Right cardiac atrium (tissue), 5 donors: ENCODE data around the gene GOLT1A. TPM values are rescaled to one million over a fixed set of nuclear protein-coding genes. Genes with fewer than 3 reads are reported as not detected.

ENCODE experiments used
- ATAC-seq, 2 donors: fragments of 200-7000 bp; cut with Tn5 transposase; one replicate each; pipeline versions ENCODE4 v1.8.0 to v1.9.1; 2020; ENCODE audit warnings: moderate library complexity in 2 of 2, mild to moderate bottlenecking in 1 of 2
- DNase-seq, 3 donors: peaks; one replicate each; pipeline ENCODE4 v3.0.0-alpha.2; 2020
- H3K27ac ChIP-seq: one replicate; pipeline ENCODE4 v1.5.1; 2013; ENCODE audit warnings: mild to moderate bottlenecking, low read length, control low read depth, moderate library complexity
- H3K27me3 ChIP-seq: one replicate; pipeline ENCODE4 v1.6.1; 2013; ENCODE audit not compliant: control insufficient read depth, insufficient read depth
- H3K4me1 ChIP-seq: one replicate; pipeline ENCODE4 v1.6.1; 2013; ENCODE audit warnings: low read length; ENCODE audit not compliant: control insufficient read depth, insufficient read depth
- H3K4me3 ChIP-seq: one replicate; pipeline ENCODE4 v1.5.1; 2013; ENCODE audit warnings: low read length, control low read depth
- H3K9me3 ChIP-seq: one replicate; pipeline ENCODE4 v1.6.1; 2013; ENCODE audit warnings: low read length; ENCODE audit not compliant: control insufficient read depth
- WGBS: extraction: QIAGEN DNeasy Blood & Tissue Kit; methylation state at CpG from one replicate; pipeline ENCODE4 v1.1.7; 2013; 5-methylcytosine and 5-hydroxymethylcytosine counted together
- intact Hi-C, 4 donors: fragments of 100-400 bp; cut with DNase I; formaldehyde crosslinking; loops; one replicate each; pipeline versions ENCODE4 v1.11.0 to v1.14.0; 2022 to 2023
- polyA plus RNA-seq: library from polyadenylated mRNA; stranded (reverse); fragments of 200-250 nt; gene quantifications from one replicate; pipeline ENCODE4 v1.2.3, GENCODE V29; 2013
- total RNA-seq, 4 donors: library from RNA; stranded (reverse); fragmentation: NEBNext Ultra II Directional; extraction: Animal tissue kit (Norgen Biotek cat#: 25700); gene quantifications; one replicate each; pipeline ENCODE4 v1.2.1, GENCODE V29; 2021
- donor health status: healthy with polysubstance abuse.
- donor health status: DM: no; HTN: yes; CAD: no.
- donor health status: DM: no; HTN: no; CAD: no.
- donor health status: DM: no; HTN: yes; CAD: no; lungs with severe emphysema.
- donor health status: DM: yes; HTN: yes; CAD: no.

Gene GOLT1A
- total and polyA plus RNA-seq, 5 donors, result not detected

DNA sequence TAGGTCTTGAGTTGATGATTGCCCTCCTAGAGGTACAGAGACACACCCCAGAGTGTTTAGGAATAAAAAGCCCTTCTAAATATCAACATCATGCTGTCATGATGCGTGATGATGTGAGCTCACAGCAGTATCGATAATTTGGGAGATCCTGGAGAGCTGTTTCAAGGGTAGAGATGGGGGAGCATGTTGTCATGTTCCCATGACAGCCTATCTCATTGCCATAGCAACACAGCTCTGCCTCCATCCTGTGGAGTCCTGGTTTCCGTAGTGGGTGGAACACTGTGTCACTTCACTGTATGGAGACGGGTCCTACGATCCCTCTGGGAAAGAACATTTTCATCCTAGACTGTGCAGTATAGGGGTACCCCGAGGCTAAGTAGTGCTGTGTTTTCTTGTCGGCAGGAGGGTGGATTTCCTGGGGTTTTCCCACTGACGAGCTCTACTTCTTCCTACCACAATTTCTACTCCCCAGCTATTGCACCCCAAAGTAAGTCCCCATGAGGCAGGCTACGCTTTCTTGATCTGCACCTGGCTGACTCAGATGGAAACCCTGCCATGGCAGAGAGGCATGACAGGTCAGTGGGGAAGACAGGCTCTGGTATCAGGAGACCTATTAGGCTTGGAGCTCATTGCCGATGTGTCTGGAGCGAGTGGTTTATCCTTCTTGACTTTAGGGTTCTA lies 24.7 kb downstream of the GOLT1A start:
- no peaks in the 10 kb centered on the region for H3K9me3 ChIP-seq
- no peak overlapping the region for H3K27ac ChIP-seq
- WGBS, result 65% methylated on average over 11 of the region's 11 CpGs
- intact Hi-C loops, result no loop called here
- H3K4me3 ChIP-seq, result no peak overlapping the region
- no peaks in the 10 kb centered on the region for H3K27me3 ChIP-seq
- DNase-seq (no peak), ATAC-seq (no peak)
- no peaks in the 10 kb centered on the region for H3K4me1 ChIP-seq

DNA sequence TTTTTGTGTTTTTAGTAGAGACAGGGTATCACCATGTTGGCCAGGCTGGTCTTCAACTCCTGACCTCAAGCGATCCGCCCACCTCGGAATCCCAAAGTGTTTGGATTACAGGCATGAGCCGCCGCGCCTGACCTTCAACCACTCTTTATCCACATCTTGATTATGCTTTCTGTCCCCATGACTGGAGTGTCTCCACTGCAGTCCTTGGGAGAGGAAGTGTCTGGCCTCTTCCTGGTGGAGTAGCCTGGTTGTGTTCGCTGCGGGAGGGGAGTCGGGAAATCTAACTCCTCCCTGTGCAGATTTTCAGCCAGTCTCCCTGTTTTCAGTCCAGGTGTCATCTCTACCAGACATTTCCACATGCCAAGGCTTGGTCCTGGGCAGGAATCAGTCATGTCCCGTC lies 27.2 kb downstream of the GOLT1A start:
- DNase-seq (no peak), ATAC-seq (no peak)
- intact Hi-C loops, result no loop called here
- no peaks in the 10 kb centered on the region for H3K9me3 ChIP-seq
- H3K27me3 ChIP-seq, result no peaks in the 10 kb centered on the region
- no peak overlapping the region for H3K4me3 ChIP-seq
- WGBS, result 59% methylated on average over 10 of the region's 10 CpGs
- H3K27ac ChIP-seq, result no peak overlapping the region
- H3K4me1 ChIP-seq, result no peaks in the 10 kb centered on the region

- 63% methylated on average over 1 of the region's 1 CpG for WGBS
- Histone ChIP-seq H3K27me3 (no peaks in the 10 kb centered on the region), H3K27ac (no peak overlapping the region), H3K9me3 (no peaks in the 10 kb centered on the region), H3K4me1 (no peaks in the 10 kb centered on the region), H3K4me3 (no peak overlapping the region)
- no peak for DNase-seq
- intact Hi-C loops, result no loop called here
- ATAC-seq, result no peak
Observed at GRCh38 chr1:204181116-204181515, 32.7 kb downstream of the GOLT1A start.

- WGBS, result 70% methylated on average over 6 of the region's 6 CpGs
- Histone ChIP-seq H3K4me3 (no peak overlapping the region), H3K27me3 (no peaks in the 10 kb centered on the region), H3K9me3 (no peaks in the 10 kb centered on the region), H3K27ac (no peak overlapping the region), H3K4me1 (no peaks in the 10 kb centered on the region)
- ATAC-seq (no peak), DNase-seq (no peak)
- intact Hi-C loops, result no loop called here
Observed at GRCh38 chr1:204180133-204180532, 33.7 kb downstream of the GOLT1A start.

DNA sequence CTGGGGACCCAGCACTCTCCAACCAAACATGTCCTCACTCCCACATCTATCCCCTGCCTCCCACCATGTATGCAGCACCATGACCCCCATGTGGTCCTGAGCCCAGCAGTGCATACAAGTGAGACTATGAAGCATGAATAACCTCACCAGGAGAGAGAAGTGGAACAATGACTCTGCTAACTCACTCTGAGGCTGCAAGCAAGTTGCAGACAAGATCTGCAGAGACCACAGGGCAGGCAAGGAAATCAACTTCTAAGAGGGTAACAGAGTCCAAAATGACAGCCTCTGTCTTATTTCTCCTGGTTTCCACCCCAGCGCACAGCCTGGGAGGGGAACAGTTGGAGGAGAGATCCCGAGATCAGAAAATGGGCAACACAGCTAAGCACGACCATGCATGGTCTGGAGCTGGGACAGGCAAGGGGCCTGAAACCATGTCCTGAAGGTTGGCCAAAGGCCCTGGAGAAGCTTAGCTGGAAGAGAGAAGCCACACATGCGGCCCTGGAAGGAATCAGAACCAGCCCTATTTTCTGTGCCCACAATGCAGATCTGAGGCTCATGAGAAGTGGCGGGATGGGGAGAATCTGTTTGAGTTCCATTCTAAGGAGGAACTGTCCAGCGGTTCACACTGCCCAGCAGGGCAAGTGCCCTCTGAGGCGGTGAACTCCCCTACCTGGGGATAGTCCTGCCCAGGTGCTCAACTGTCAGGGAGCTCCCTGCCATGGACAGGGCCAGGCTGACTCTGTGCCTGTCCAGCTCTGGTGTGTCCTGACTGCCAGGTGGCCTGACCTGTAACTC lies 35.1 kb downstream of the GOLT1A start:
- DNase-seq (no peak), ATAC-seq (peak in 1 of 2 donors; percentile 31)

DNA sequence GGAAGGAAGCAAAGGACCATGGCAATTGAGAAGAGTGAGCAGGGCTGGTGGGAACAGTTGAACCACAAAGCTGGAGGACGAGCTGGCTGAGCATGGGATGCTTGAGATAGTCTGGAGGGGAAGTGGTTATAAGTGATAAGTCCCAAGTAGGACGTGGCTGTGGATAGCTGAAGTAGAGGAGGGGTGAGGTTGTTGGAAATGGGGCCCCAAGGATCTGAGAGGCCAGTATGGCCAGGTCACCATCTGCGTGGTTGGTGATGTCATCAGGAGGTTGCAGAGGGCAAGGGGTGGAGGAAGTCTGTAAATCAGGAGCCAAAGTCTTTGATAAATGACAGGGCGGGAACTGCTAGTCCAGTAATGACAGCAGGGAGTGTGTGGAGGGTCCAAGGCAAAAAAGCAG lies 36.7 kb downstream of the GOLT1A start:
- Histone ChIP-seq H3K27me3 (no peaks in the 10 kb centered on the region), H3K9me3 (no peaks in the 10 kb centered on the region), H3K4me1 (no peaks in the 10 kb centered on the region), H3K27ac (no peak overlapping the region), H3K4me3 (no peak overlapping the region)
- DNase-seq, result no peak
- intact Hi-C loops, result no loop called here
- no peak for ATAC-seq
- WGBS, result 34% methylated on average over 4 of the region's 4 CpGs

More for the DNA sequence above, 35.1 kb downstream of the GOLT1A start:
- 87% methylated on average over 7 of the region's 7 CpGs for WGBS
- Histone ChIP-seq H3K27me3 (no peaks in the 10 kb centered on the region), H3K27ac (no peak overlapping the region), H3K9me3 (no peaks in the 10 kb centered on the region), H3K4me1 (no peaks in the 10 kb centered on the region), H3K4me3 (no peak overlapping the region)
- intact Hi-C loops, result no loop called here

- WGBS, result 84% methylated on average over 5 of the region's 5 CpGs
- no peaks in the 10 kb centered on the region for H3K9me3 ChIP-seq
- H3K4me1 ChIP-seq, result no peaks in the 10 kb centered on the region
- ATAC-seq, result no peak
- intact Hi-C loops, result no loop called here
- H3K27me3 ChIP-seq, result no peaks in the 10 kb centered on the region
- DNase-seq, result no peak
- H3K27ac ChIP-seq, result no peak overlapping the region
- no peak overlapping the region for H3K4me3 ChIP-seq
Observed at GRCh38 chr1:204176049-204176448, 37.7 kb downstream of the GOLT1A start.

GRCh38 chr1:204174958-204175357 lies 38.8 kb downstream of the GOLT1A start:
- DNase-seq, result no peak
- WGBS, result 86% methylated on average over 3 of the region's 3 CpGs
- intact Hi-C loops, result no loop called here

DNA sequence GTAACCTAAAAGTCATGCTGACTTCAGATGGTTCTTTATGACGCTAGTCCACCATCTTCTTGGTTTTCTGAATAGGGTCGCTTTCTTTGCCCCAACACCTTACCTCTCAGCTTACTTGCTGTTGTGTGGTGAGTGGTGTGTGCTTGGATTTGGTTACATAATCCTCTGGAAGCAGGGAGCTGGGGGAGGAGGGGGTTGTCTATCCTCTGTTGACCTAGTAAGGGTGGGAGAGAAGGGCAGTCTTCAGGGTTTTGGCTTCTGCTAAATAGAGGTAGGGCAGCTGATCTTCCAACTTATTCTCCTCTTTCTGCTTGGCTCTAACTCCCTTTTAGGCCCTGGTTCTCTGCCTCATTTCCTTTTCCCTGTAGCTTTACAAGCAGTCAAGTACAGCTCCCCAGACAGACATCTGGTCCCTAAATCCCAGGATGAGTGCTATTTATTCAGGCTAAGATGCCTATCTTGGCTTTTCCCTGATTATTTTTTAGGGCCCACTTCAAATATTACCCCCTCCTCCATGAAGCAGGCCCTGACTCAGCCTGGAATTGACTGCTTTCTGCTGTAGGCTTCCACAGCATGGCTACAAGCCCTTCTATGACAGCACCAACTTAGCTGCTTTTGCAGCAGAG lies 41.3 kb downstream of the GOLT1A start:
- intact Hi-C loops, result no loop called here
- DNase-seq (no peak), ATAC-seq (no peak)
- H3K4me3 ChIP-seq, result no peak overlapping the region
- WGBS, result 93% methylated on average over 2 of the region's 2 CpGs
- H3K4me1 ChIP-seq, result no peaks in the 10 kb centered on the region
- no peaks in the 10 kb centered on the region for H3K27me3 ChIP-seq
- peaks cover 3% of the 10 kb centered on the region for H3K9me3 ChIP-seq
- H3K27ac ChIP-seq, result no peak overlapping the region

More at GRCh38 chr1:204174958-204175357, 38.8 kb downstream of the GOLT1A start:
- H3K9me3 ChIP-seq, result peaks cover 3% of the 10 kb centered on the region
- H3K4me3 ChIP-seq, result no peak overlapping the region
- H3K4me1 ChIP-seq, result no peaks in the 10 kb centered on the region
- no peaks in the 10 kb centered on the region for H3K27me3 ChIP-seq
- no peak overlapping the region for H3K27ac ChIP-seq
- ATAC-seq, result no peak

GRCh38 chr1:204171751-204172178 lies 42.0 kb downstream of the GOLT1A start:
- Histone ChIP-seq H3K27me3 (no peaks in the 10 kb centered on the region), H3K4me3 (no peak overlapping the region), H3K9me3 (peaks cover 3% of the 10 kb centered on the region), H3K27ac (no peak overlapping the region), H3K4me1 (no peaks in the 10 kb centered on the region)
- ATAC-seq (no peak), DNase-seq (no peak)
- WGBS, result 55% methylated on average over 4 of the region's 4 CpGs
- intact Hi-C loops, result no loop called here

DNA sequence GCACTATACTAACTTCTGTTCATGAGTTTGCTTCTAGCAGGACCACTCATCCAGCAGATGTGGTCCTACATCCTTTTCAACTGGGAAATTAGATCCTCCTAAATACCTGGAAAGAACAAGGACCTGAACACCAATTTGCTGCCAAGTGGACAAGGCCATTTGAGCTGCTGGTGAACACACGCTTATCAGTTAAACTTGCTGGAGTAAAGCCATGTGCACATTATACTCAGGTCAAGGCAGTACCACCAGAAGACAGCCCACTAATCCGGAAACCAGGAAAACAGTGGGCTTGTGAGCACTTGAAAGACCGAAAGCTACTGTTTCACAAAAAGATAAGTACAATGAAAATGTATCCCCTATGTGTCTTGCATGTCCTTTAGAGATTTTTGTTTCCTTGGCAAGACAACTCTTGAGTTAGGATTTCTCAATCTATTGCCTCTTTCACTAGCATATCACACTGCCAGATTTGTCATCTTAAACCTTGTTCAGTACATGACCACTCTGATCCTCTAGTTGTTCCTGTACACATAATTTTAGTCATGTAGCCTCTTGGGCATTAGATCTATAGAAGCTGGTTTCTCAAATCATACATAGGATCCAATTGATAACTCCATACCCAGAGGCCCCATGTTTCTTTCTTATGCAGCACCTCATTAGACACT lies 43.2 kb downstream of the GOLT1A start:
- no peak for ATAC-seq
- DNase-seq, result no peak
- Histone ChIP-seq H3K9me3 (peaks cover 3% of the 10 kb centered on the region), H3K4me1 (no peaks in the 10 kb centered on the region), H3K27me3 (no peaks in the 10 kb centered on the region), H3K27ac (no peak overlapping the region), H3K4me3 (no peak overlapping the region)
- 92% methylated on average over 3 of the region's 3 CpGs for WGBS
- intact Hi-C loops, result no loop called here
